ENCODE measurements around the gene AWAT1. TPM values are rescaled to one million over a fixed set of nuclear protein-coding genes. Genes with fewer than 3 reads are reported as not detected.

AWAT1 gene
- polyA plus RNA-seq (not detected in 3 replicates), polyA minus RNA-seq (not detected in 3 replicates)
- 0.40 TPM for polyA plus RNA-seq (2011; ENCODE audit: low read depth)
- polyA plus RNA-seq (2011; cell fraction: cytosol; rRNA removed), result not detected in 2 replicates
- polyA plus RNA-seq (2011; cell fraction: nucleus; rRNA removed), result not detected in 2 replicates
- not detected in 2 replicates for polyA plus RNA-seq (2012; ENCODE audit: low replicate concordance)
- polyA minus RNA-seq (2011; cell fraction: cytosol; rRNA and poly(A)+ RNA removed), result not detected
- not detected in 2 replicates for polyA minus RNA-seq (2011; cell fraction: nucleus; rRNA and poly(A)+ RNA removed)

DNA sequence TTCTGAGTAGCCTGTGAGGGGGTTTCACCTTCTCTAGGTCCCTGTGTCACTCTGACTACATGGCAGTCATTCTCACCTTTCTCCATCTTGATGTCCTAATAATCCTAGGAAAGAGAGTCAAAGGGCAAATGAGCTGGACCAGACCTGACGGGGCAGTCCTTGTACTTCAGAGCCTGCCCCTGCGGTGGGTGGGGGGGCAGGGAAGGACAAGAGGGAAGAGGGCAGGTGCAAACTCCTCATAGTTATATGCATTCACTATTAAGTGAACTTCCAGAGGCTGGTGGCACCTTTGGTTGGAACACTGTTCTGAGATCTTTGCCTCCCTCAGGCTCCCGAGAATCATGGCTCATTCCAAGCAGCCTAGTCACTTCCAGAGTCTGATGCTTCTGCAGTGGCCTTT lies at the start of gene AWAT1:
Gene AWAT1 (plus strand): TSS at position 301 of the 400 bp plus-strand sequence. CDS start 41 bp downstream, at position 342.
- Histone ChIP-seq H3K9me3 (ENCODE audit: control insufficient read depth, low read depth, low read length) (no peaks in the 10 kb centered on the region), H3K4me2 (ENCODE audit: control insufficient read depth, extremely low read depth, insufficient read depth, low read depth, low read length) (no peak within 1 kb of the TSS), H2AFZ (ENCODE audit: control insufficient read depth, low read length) (no peak within 1 kb of the TSS), H3K27me3 (ENCODE audit: control insufficient read depth, extremely low read depth, insufficient read depth, low read length) (no peaks in the 10 kb centered on the region), H3K9me1 (ENCODE audit: control insufficient read depth, extremely low read depth, insufficient read depth, low read length) (no peaks in the 10 kb centered on the region), H3K79me2 (ENCODE audit: control insufficient read depth, insufficient read depth, low read length) (no peaks in the 10 kb centered on the region), H3K4me3 (ENCODE audit: control insufficient read depth in 2 of 3, extremely low read depth in 1 of 3, insufficient read depth in 2 of 3, low read depth in 1 of 3, low read length in 3 of 3) (no peak within 1 kb of the TSS), H3K27ac (ENCODE audit: control insufficient read depth, insufficient read depth, low read length) (no peak within 1 kb of the TSS), H3K4me1 (ENCODE audit: control insufficient read depth, extremely low read depth, insufficient read depth, low read length) (peaks cover 5% of the 10 kb centered on the region), H3K9ac (ENCODE audit: control insufficient read depth, extremely low read depth, insufficient read depth, low read length) (no peak within 1 kb of the TSS), H3K36me3 (ENCODE audit: control insufficient read depth in 2 of 2, extremely low read depth in 1 of 2, insufficient read depth in 2 of 2, low read length in 2 of 2) (no peaks in the 10 kb centered on the region), H4K20me1 (ENCODE audit: control insufficient read depth, extremely low read depth, insufficient read depth, low read length) (no peaks in the 10 kb centered on the region)
- TF ChIP-seq, protein P1, sequence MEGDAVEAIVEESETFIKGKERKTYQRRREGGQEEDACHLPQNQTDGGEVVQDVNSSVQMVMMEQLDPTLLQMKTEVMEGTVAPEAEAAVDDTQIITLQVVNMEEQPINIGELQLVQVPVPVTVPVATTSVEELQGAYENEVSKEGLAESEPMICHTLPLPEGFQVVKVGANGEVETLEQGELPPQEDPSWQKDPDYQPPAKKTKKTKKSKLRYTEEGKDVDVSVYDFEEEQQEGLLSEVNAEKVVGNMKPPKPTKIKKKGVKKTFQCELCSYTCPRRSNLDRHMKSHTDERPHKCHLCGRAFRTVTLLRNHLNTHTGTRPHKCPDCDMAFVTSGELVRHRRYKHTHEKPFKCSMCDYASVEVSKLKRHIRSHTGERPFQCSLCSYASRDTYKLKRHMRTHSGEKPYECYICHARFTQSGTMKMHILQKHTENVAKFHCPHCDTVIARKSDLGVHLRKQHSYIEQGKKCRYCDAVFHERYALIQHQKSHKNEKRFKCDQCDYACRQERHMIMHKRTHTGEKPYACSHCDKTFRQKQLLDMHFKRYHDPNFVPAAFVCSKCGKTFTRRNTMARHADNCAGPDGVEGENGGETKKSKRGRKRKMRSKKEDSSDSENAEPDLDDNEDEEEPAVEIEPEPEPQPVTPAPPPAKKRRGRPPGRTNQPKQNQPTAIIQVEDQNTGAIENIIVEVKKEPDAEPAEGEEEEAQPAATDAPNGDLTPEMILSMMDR (optimal IDR thresholded peaks at IDR 0.05 in 1 of 3, IDR thresholded peaks at IDR 0.05 in 1 of 3, conservative IDR thresholded peaks at IDR 0.05 in 1 of 3; ENCODE audit: extremely low read depth in 1 of 3, insufficient read depth in 2 of 3, low read length in 3 of 3), result no peak
- TF ChIP-seq EZH2 (IDR thresholded peaks at IDR 0.05; ENCODE audit: low read length), result no peak
- DNase-seq (ENCODE audit: low read depth, low spot score) (no peak), FAIRE-seq (no peak)
- dilution Hi-C loops (cut with MboI; ENCODE audit: extremely low pct_ligation_motif_present, low sequenced_read_pairs), result no loop called here

DNA sequence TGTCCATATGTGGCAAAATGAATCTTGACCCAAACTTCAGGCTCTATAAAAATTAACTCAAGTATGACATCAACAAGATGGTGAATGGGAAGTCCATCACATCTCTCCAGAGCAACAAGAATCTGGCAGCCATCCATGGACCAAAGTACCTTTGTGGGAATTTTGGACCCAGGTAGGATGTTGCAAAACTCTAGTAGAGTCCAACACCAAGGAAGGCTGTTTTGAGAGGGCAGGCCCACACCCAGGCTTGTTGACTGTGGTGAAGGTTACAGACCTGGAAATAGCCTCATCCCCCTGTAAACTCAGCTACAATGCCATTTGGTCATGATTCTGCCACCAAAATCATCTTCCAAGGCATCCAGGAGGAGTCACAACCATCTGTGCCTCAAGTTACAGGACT lies 44.2 kb upstream of the AWAT1 start:
- H3K4me2 ChIP-seq (ENCODE audit: control insufficient read depth, extremely low read depth, insufficient read depth, low read depth, low read length), result no peak overlapping the region
- no peak for DNase-seq (ENCODE audit: low read depth, low spot score)
- no peaks in the 10 kb centered on the region for H3K9me3 ChIP-seq (ENCODE audit: control insufficient read depth, low read depth, low read length)
- no peaks in the 10 kb centered on the region for H3K4me1 ChIP-seq (ENCODE audit: control insufficient read depth, extremely low read depth, insufficient read depth, low read length)
- H3K27ac ChIP-seq (ENCODE audit: control insufficient read depth, insufficient read depth, low read length), result no peak overlapping the region
- no peaks in the 10 kb centered on the region for H3K79me2 ChIP-seq (ENCODE audit: control insufficient read depth, insufficient read depth, low read length)
- H3K9me1 ChIP-seq (ENCODE audit: control insufficient read depth, extremely low read depth, insufficient read depth, low read length), result no peaks in the 10 kb centered on the region
- no peak overlapping the region for H2AFZ ChIP-seq (ENCODE audit: control insufficient read depth, low read length)
- no peaks in the 10 kb centered on the region for H3K27me3 ChIP-seq (ENCODE audit: control insufficient read depth, extremely low read depth, insufficient read depth, low read length)
- H3K9ac ChIP-seq (ENCODE audit: control insufficient read depth, extremely low read depth, insufficient read depth, low read length), result no peak overlapping the region
- H4K20me1 ChIP-seq (ENCODE audit: control insufficient read depth, extremely low read depth, insufficient read depth, low read length), result no peaks in the 10 kb centered on the region
- no peak overlapping the region for H3K4me3 ChIP-seq (ENCODE audit: control insufficient read depth in 2 of 3, extremely low read depth in 1 of 3, insufficient read depth in 2 of 3, low read depth in 1 of 3, low read length in 3 of 3)
- no peak for FAIRE-seq
- TF ChIP-seq, protein P1 (optimal IDR thresholded peaks at IDR 0.05 in 1 of 3, IDR thresholded peaks at IDR 0.05 in 1 of 3, conservative IDR thresholded peaks at IDR 0.05 in 1 of 3; ENCODE audit: extremely low read depth in 1 of 3, insufficient read depth in 2 of 3, low read length in 3 of 3), result no peak
- no peak for TF ChIP-seq EZH2 (IDR thresholded peaks at IDR 0.05; ENCODE audit: low read length)
- no peaks in the 10 kb centered on the region for H3K36me3 ChIP-seq (ENCODE audit: control insufficient read depth in 2 of 2, extremely low read depth in 1 of 2, insufficient read depth in 2 of 2, low read length in 2 of 2)
- dilution Hi-C loops (cut with MboI; ENCODE audit: extremely low pct_ligation_motif_present, low sequenced_read_pairs), result no loop called here

Measured in keratinocyte (primary cell).